ENCODE results near the gene CCDC154. TPM values are rescaled to one million over a fixed set of nuclear protein-coding genes. Genes with fewer than 3 reads are reported as not detected.

The CCDC154 gene
- total and polyA plus RNA-seq, 2 donors (not counting 1 experiment from before 2014, with no cell fraction given) = 12.4 to 22.9 TPM

- Mint-ChIP-seq H3K4me3 (no peak overlapping the region), H3K4me1 (no peaks in the 10 kb centered on the region), H3K27ac (no peak overlapping the region), H3K27me3 (no peaks in the 10 kb centered on the region), H3K9me3 (ENCODE audit: insufficient read depth) (no peaks in the 10 kb centered on the region)
- Histone ChIP-seq H2AFZ (ENCODE audit: insufficient read depth, low read depth, low read length, poor library complexity, severe bottlenecking) (no peak overlapping the region), H3K4me2 (replicated peaks; ENCODE audit: low read depth, low read length, poor library complexity, severe bottlenecking) (no peak overlapping the region), H3K27ac (ENCODE audit: low read length in 2 of 2) (no peak overlapping the region), H3K4me1 (ENCODE audit: control insufficient read depth in 2 of 2, insufficient read depth in 2 of 2, low read length in 2 of 2) (no peaks in the 10 kb centered on the region), H4K20me1 (ENCODE audit: control insufficient read depth, insufficient read depth, low read length, poor library complexity, severe bottlenecking) (peaks cover 69% of the 10 kb centered on the region), H3K9me3 (ENCODE audit: control extremely low read depth in 1 of 3, control insufficient read depth in 2 of 3, insufficient read depth in 1 of 3, low read length in 2 of 3) (no peaks in the 10 kb centered on the region), H3K4me3 (ENCODE audit: control extremely low read depth in 1 of 5, extremely low read depth in 1 of 5, insufficient read depth in 1 of 5, low read depth in 2 of 5, low read length in 4 of 5) (no peak overlapping the region), H3K9ac (ENCODE audit: low read length) (no peak overlapping the region), H3K27me3 (replicated peaks in 1 of 4; ENCODE audit: control extremely low read depth in 1 of 4, control insufficient read depth in 3 of 4, insufficient read depth in 4 of 4, low read length in 3 of 4) (no peaks in the 10 kb centered on the region), H3K79me2 (ENCODE audit: control insufficient read depth, insufficient read depth, low read length) (peaks cover 64% of the 10 kb centered on the region), H3K36me3 (replicated peaks in 1 of 2; ENCODE audit: control extremely low read depth in 1 of 2, control insufficient read depth in 1 of 2, extremely low read depth in 1 of 2, insufficient read depth in 2 of 2, low read length in 1 of 2) (peaks cover 0 to 51% of the 10 kb centered on the region in 2 experiments)
- ATAC-seq (ENCODE audit: low read depth) (no peak), DNase-seq (no peak)
- WGBS (ENCODE audit: insufficient coverage) = 98% methylated on average over 13 of the region's 16 CpGs
- intact Hi-C loops (cut with micrococcal nuclease) = no loop called here
- ChIA-PET CTCF (no interaction called here), POLR2A (no interaction called here)
- no peak for TF ChIP-seq EZH2 (IDR thresholded peaks at IDR 0.05; ENCODE audit: borderline replicate concordance, insufficient read depth, low read depth, low read length, poor library complexity, severe bottlenecking)
- TF ChIP-seq, protein P1, sequence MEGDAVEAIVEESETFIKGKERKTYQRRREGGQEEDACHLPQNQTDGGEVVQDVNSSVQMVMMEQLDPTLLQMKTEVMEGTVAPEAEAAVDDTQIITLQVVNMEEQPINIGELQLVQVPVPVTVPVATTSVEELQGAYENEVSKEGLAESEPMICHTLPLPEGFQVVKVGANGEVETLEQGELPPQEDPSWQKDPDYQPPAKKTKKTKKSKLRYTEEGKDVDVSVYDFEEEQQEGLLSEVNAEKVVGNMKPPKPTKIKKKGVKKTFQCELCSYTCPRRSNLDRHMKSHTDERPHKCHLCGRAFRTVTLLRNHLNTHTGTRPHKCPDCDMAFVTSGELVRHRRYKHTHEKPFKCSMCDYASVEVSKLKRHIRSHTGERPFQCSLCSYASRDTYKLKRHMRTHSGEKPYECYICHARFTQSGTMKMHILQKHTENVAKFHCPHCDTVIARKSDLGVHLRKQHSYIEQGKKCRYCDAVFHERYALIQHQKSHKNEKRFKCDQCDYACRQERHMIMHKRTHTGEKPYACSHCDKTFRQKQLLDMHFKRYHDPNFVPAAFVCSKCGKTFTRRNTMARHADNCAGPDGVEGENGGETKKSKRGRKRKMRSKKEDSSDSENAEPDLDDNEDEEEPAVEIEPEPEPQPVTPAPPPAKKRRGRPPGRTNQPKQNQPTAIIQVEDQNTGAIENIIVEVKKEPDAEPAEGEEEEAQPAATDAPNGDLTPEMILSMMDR (IDR thresholded peaks at IDR 0.05) = no peak
Observed at GRCh38 chr16:1387331-1387730, 57.0 kb downstream of the CCDC154 start.

DNA sequence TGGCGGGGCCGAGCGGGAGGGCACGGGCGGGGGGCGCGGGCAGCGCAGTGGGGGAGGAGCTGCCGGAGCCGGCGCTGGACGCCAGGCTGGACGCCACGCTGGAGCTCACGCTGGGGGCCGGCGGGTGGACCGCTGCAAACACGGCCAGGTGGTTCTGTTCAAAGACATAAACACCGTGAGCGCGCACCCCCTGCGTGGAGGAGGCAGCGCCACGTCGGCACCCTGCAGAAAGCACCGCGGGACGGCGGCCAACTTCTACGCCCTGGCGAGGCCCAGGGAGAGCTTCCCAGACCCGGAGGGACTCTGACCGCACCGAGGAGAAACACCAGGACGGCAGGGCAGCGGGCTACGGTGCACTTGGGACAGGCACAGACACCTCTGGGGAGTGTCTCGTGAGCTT lies 59.1 kb downstream of the CCDC154 start:
- Histone ChIP-seq H3K27ac (ENCODE audit: low read length in 2 of 2) (no peak overlapping the region), H3K4me3 (ENCODE audit: control extremely low read depth in 1 of 5, extremely low read depth in 1 of 5, insufficient read depth in 1 of 5, low read depth in 2 of 5, low read length in 4 of 5) (no peak overlapping the region), H3K79me2 (ENCODE audit: control insufficient read depth, insufficient read depth, low read length) (peaks cover 60% of the 10 kb centered on the region), H3K9me3 (ENCODE audit: control extremely low read depth in 1 of 3, control insufficient read depth in 2 of 3, insufficient read depth in 1 of 3, low read length in 2 of 3) (no peaks in the 10 kb centered on the region), H3K36me3 (replicated peaks in 1 of 2; ENCODE audit: control extremely low read depth in 1 of 2, control insufficient read depth in 1 of 2, extremely low read depth in 1 of 2, insufficient read depth in 2 of 2, low read length in 1 of 2) (peaks cover 0 to 54% of the 10 kb centered on the region in 2 experiments), H3K4me2 (replicated peaks; ENCODE audit: low read depth, low read length, poor library complexity, severe bottlenecking) (no peak overlapping the region), H2AFZ (ENCODE audit: insufficient read depth, low read depth, low read length, poor library complexity, severe bottlenecking) (no peak overlapping the region), H4K20me1 (ENCODE audit: control insufficient read depth, insufficient read depth, low read length, poor library complexity, severe bottlenecking) (peaks cover 88% of the 10 kb centered on the region), H3K9ac (ENCODE audit: low read length) (no peak overlapping the region), H3K4me1 (ENCODE audit: control insufficient read depth in 2 of 2, insufficient read depth in 2 of 2, low read length in 2 of 2) (peaks cover under 1 to 2% of the 10 kb centered on the region in 2 donors), H3K27me3 (replicated peaks in 1 of 4; ENCODE audit: control extremely low read depth in 1 of 4, control insufficient read depth in 3 of 4, insufficient read depth in 4 of 4, low read length in 3 of 4) (no peaks in the 10 kb centered on the region)
- TF ChIP-seq EZH2 (IDR thresholded peaks at IDR 0.05; ENCODE audit: borderline replicate concordance, insufficient read depth, low read depth, low read length, poor library complexity, severe bottlenecking) = no peak
- TF ChIP-seq, protein P1 (IDR thresholded peaks at IDR 0.05) = no peak
- ATAC-seq (ENCODE audit: low read depth) (no peak), DNase-seq (no peak)
- WGBS (ENCODE audit: insufficient coverage) = 97% methylated on average over 39 of the region's 39 CpGs
- ChIA-PET POLR2A (interaction anchor here (0.6 kb wide), 1 partner anchor 25 kb away, joined by 3 read pairs; no protein-coding TSS in a partner anchor), CTCF (interaction anchor here (0.7 to 1.2 kb wide), 2 partner anchors 20 to 22 kb away, joined by 3 to 4 read pairs; no protein-coding TSS in a partner anchor)
- Mint-ChIP-seq H3K27me3 (no peaks in the 10 kb centered on the region), H3K4me3 (no peak overlapping the region), H3K27ac (no peak overlapping the region), H3K4me1 (peaks cover 1% of the 10 kb centered on the region), H3K9me3 (ENCODE audit: insufficient read depth) (no peaks in the 10 kb centered on the region)
- intact Hi-C loops (cut with micrococcal nuclease) = no loop called here

Other genes with a start within 250 kb of the CCDC154 start
- gene TPSG1, start 219.3 kb downstream of the CCDC154 start, total RNA-seq = not detected in 2 replicates
- gene TPSG1, start 219.3 kb downstream of the CCDC154 start, polyA plus RNA-seq = not detected in 2 replicates
- gene TPSB2, start 214.4 kb downstream of the CCDC154 start, total RNA-seq = not detected in 2 replicates
- gene TPSB2, start 214.4 kb downstream of the CCDC154 start, polyA plus RNA-seq = not detected in 2 replicates
- gene TPSAB1, start 203.9 kb downstream of the CCDC154 start, total RNA-seq = not detected in 2 replicates
- not detected in 2 replicates for gene TPSAB1, start 203.9 kb downstream of the CCDC154 start, polyA plus RNA-seq
- gene TPSD1, start 188.5 kb downstream of the CCDC154 start, total RNA-seq = not detected in 2 replicates
- not detected in 2 replicates for gene TPSD1, start 188.5 kb downstream of the CCDC154 start, polyA plus RNA-seq
- gene UBE2I, start 134.9 kb downstream of the CCDC154 start, total RNA-seq = 253 and 265 TPM in 2 replicates
- 152 and 219 TPM in 2 replicates for gene UBE2I, start 134.9 kb downstream of the CCDC154 start, polyA plus RNA-seq
- 130 TPM in 2 replicates for gene BAIAP3, start 110.9 kb downstream of the CCDC154 start, total RNA-seq
- 67.1 and 119 TPM in 2 replicates for gene BAIAP3, start 110.9 kb downstream of the CCDC154 start, polyA plus RNA-seq
- gene TSR3, start 92.7 kb downstream of the CCDC154 start, total RNA-seq = 42.3 and 43.7 TPM in 2 replicates
- gene TSR3, start 92.7 kb downstream of the CCDC154 start, polyA plus RNA-seq = 31.8 and 35.7 TPM in 2 replicates
- 69.1 and 76.0 TPM in 2 replicates for gene GNPTG, start 92.6 kb downstream of the CCDC154 start, total RNA-seq
- gene GNPTG, start 92.6 kb downstream of the CCDC154 start, polyA plus RNA-seq = 96.4 and 109 TPM in 2 replicates
- 178 and 189 TPM in 2 replicates for gene UNKL, start 29.9 kb downstream of the CCDC154 start, total RNA-seq
- 53.9 and 62.7 TPM in 2 replicates for gene UNKL, start 29.9 kb downstream of the CCDC154 start, polyA plus RNA-seq
- gene UQCC4, start 23.8 kb downstream of the CCDC154 start, total RNA-seq = 11.7 and 13.2 TPM in 2 replicates
- 27.6 and 31.0 TPM in 2 replicates for gene UQCC4, start 23.8 kb downstream of the CCDC154 start, polyA plus RNA-seq
- 0.34 and 0.64 TPM in 2 replicates for gene PERCC1, start 13.5 kb downstream of the CCDC154 start, total RNA-seq
- 0.46 and 0.84 TPM in 2 replicates for gene PERCC1, start 13.5 kb downstream of the CCDC154 start, polyA plus RNA-seq
- gene CLCN7, start 30.5 kb upstream of the CCDC154 start, total RNA-seq = 274 and 286 TPM in 2 replicates
- gene CLCN7, start 30.5 kb upstream of the CCDC154 start, polyA plus RNA-seq = 215 and 280 TPM in 2 replicates
- 0.22 TPM in 1 of 2 replicates, not detected in the other for gene PTX4, start 44.4 kb upstream of the CCDC154 start, total RNA-seq
- gene PTX4, start 44.4 kb upstream of the CCDC154 start, polyA plus RNA-seq = 0.27 and 0.33 TPM in 2 replicates
- 81.9 and 88.4 TPM in 2 replicates for gene TELO2, start 48.8 kb upstream of the CCDC154 start, total RNA-seq
- 136 and 158 TPM in 2 replicates for gene TELO2, start 48.8 kb upstream of the CCDC154 start, polyA plus RNA-seq
- 0.27 and 0.58 TPM in 2 replicates for gene TMEM204, start 89.1 kb upstream of the CCDC154 start, total RNA-seq
- 2.3 and 2.7 TPM in 2 replicates for gene TMEM204, start 89.1 kb upstream of the CCDC154 start, polyA plus RNA-seq
- 12.5 and 15.0 TPM in 2 replicates for gene IFT140, start 167.5 kb upstream of the CCDC154 start, total RNA-seq
- 4.2 and 5.4 TPM in 2 replicates for gene IFT140, start 167.5 kb upstream of the CCDC154 start, polyA plus RNA-seq
- gene CRAMP1, start 167.8 kb upstream of the CCDC154 start, total RNA-seq = 26.6 and 33.9 TPM in 2 replicates
- 21.0 and 29.1 TPM in 2 replicates for gene CRAMP1, start 167.8 kb upstream of the CCDC154 start, polyA plus RNA-seq
- 42.1 and 45.7 TPM in 2 replicates for gene JPT2, start 233.7 kb upstream of the CCDC154 start, total RNA-seq
- gene JPT2, start 233.7 kb upstream of the CCDC154 start, polyA plus RNA-seq = 7.6 and 10.7 TPM in 2 replicates